ENCODE results near the gene RAB3B. TPM values are rescaled to one million over a fixed set of nuclear protein-coding genes. Genes with fewer than 3 reads are reported as not detected.

Gene RAB3B
- total RNA-seq, 2 donors from 2014 or later, result 0.04 TPM; not detected in 1

DNA sequence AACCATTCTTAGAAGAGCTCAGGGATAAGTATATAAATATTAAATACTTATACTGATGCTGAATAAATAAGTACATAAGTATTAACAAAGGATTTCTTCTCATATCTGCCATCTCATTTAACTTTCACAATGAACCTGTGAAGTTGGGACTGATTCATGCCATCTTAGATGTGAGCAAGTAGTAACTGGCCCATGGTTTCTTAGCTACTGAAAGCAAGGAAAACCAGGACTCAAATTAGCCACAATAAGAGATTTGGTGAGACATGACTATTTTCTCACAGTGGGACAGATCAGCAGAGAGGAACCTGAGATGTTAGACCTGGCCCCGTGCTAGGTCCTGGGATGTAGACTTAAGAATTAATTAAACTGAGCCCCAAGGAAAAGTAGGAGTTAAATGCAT is 8.2 kb upstream of the RAB3B start:
- H3K4me1 ChIP-seq, result no peaks in the 10 kb centered on the region
- TF ChIP-seq, protein P1, sequence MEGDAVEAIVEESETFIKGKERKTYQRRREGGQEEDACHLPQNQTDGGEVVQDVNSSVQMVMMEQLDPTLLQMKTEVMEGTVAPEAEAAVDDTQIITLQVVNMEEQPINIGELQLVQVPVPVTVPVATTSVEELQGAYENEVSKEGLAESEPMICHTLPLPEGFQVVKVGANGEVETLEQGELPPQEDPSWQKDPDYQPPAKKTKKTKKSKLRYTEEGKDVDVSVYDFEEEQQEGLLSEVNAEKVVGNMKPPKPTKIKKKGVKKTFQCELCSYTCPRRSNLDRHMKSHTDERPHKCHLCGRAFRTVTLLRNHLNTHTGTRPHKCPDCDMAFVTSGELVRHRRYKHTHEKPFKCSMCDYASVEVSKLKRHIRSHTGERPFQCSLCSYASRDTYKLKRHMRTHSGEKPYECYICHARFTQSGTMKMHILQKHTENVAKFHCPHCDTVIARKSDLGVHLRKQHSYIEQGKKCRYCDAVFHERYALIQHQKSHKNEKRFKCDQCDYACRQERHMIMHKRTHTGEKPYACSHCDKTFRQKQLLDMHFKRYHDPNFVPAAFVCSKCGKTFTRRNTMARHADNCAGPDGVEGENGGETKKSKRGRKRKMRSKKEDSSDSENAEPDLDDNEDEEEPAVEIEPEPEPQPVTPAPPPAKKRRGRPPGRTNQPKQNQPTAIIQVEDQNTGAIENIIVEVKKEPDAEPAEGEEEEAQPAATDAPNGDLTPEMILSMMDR (IDR thresholded peaks at IDR 0.05), result no peak
- no peak for DNase-seq (ENCODE audit: low spot score)
- no peaks in the 10 kb centered on the region for H3K36me3 ChIP-seq
- no peaks in the 10 kb centered on the region for H3K27me3 ChIP-seq
- no peaks in the 10 kb centered on the region for H3K9me3 ChIP-seq
- H3K27ac ChIP-seq, result no peak overlapping the region
- no peak overlapping the region for H3K4me3 ChIP-seq

DNA sequence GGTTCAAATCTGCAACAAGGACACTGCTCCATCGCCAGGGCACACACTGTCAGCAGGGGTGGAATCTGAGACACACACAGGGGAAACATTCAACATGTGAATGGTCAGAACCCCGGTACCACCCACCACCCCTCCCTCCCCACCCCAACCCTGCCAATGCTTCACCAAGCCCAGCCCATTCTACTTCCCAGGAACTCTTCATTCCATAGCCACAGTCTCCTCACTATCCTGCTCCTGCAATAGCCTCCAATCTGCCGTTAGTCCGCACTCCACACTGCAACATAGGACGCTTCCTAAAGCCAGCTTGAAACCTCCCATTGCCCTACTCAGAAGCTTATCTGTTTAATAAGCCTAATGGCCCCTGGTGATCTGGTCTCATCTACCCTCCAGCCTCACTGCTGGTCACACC is 7.5 kb upstream of the RAB3B start:
- Histone ChIP-seq H3K27ac (no peak overlapping the region), H3K4me1 (no peaks in the 10 kb centered on the region), H3K9me3 (no peaks in the 10 kb centered on the region), H3K36me3 (no peaks in the 10 kb centered on the region), H3K27me3 (no peaks in the 10 kb centered on the region), H3K4me3 (no peak overlapping the region)
- TF ChIP-seq, protein P1 (IDR thresholded peaks at IDR 0.05), result no peak
- no peak for DNase-seq (ENCODE audit: low spot score)

DNA sequence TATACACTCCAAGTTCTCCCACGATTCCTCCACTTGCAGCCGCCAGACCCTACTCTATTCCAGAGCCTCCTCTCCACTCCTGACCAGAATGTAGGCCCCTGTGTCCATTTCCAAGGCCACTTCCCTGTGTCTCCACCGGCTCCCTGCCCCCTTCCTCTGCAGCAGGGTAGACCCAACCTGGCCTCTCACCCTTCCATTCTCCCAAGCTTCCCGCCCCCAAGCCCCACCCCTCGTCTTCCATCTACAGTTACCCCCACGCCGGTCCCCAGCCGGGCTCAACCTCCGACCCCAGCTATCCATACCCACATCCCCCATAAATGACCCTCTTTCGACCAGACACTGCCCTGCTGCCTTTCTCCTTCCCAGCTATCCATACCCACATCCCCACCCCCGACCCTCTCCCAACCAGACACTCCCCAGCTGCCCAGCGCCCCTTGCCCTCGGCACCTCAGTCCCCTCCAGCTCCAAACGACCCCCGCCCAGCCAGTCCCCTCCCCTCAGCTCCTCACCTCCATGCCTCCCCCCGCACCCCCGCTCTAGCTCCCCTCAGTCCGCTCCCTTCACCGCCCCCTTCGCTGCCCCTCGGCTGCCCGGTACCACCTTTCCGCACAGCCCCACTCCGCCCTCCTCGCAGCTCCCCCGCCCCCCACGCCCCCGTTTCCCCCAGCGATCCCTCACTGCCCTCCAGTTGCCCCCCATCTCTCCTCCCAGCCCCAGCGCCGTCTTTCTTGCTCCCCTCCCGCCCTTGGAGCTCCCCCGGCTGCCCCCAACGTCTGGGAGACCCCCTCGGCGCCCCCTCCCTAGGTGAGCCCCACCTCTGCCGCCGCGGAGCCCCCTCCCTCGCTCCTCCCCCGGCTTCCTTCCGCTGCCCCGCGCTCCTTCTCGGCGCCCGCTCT is 670 bp downstream of the RAB3B start:
- TF ChIP-seq, protein P1 (IDR thresholded peaks at IDR 0.05), result no peak
- peak overlapping the region; percentile 32 to 47 for H3K4me3 ChIP-seq
- H3K9me3 ChIP-seq, result no peaks in the 10 kb centered on the region
- H3K36me3 ChIP-seq, result no peaks in the 10 kb centered on the region
- no peak overlapping the region for H3K27ac ChIP-seq
- peaks cover 0 to 8% of the 10 kb centered on the region in 2 donors for H3K4me1 ChIP-seq
- DNase-seq (ENCODE audit: low spot score), result no peak
- peaks cover 6 to 13% of the 10 kb centered on the region in 2 donors for H3K27me3 ChIP-seq

DNA sequence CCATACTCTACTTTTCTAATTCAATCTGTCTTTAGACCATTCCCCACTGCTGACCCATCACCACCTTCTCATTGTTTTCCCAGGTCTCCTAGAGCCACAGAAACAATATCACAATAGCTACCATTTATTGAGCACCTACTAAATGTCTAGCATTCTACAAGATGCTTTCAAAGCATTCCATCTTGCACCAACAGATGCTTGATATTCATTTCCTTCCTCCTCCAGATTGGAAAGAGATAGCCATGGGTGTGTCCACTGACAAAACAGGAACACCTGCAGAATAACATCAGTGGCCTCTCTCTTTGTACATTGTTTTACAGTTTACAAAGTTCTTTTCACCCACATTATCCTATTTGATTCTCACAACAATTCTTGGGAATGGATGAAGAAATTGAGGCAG is 2.2 kb downstream of the RAB3B start:
- H3K36me3 ChIP-seq, result no peaks in the 10 kb centered on the region
- H3K9me3 ChIP-seq, result no peaks in the 10 kb centered on the region
- H3K4me1 ChIP-seq, result peaks cover 0 to 8% of the 10 kb centered on the region in 2 donors
- no peak overlapping the region for H3K27ac ChIP-seq
- TF ChIP-seq, protein P1 (IDR thresholded peaks at IDR 0.05), result no peak
- H3K27me3 ChIP-seq, result peaks cover 6 to 13% of the 10 kb centered on the region in 2 donors
- no peak overlapping the region for H3K4me3 ChIP-seq
- no peak for DNase-seq (ENCODE audit: low spot score)

DNA sequence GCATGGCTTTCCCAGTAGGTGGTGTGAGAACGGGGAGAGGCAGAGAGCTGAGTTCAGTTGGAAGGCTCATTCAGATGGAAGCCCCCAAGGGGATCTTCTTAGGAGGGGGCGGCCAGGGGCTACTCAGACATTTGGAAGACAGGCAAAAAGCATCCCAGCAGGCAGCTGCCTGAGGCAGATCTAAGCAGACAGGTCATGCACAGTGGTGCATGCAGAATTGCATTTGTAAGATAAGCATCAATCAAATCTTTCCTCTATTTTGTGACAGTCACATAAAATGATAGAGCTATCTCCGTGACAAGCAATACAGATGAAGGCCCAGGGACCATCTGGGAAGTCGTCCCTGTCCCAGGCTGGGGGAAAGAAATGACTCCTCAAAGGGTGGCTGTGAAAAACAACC is 3.8 kb downstream of the RAB3B start:
- Histone ChIP-seq H3K36me3 (no peaks in the 10 kb centered on the region), H3K27ac (no peak overlapping the region), H3K9me3 (no peaks in the 10 kb centered on the region), H3K27me3 (peaks cover 4 to 6% of the 10 kb centered on the region in 2 donors), H3K4me3 (no peak overlapping the region), H3K4me1 (peaks cover 0 to 8% of the 10 kb centered on the region in 2 donors)
- DNase-seq (ENCODE audit: low spot score), result no peak
- TF ChIP-seq, protein P1 (IDR thresholded peaks at IDR 0.05), result no peak
